ENCODE data around the gene KIAA0513. TPM values are rescaled to one million over a fixed set of nuclear protein-coding genes. Genes with fewer than 3 reads are reported as not detected.

Gene KIAA0513
- total and polyA plus RNA-seq, 2 donors (not counting 3 experiments of a cell fraction or from before 2014, with no cell fraction given), result 1.8 to 4.3 TPM

DNA sequence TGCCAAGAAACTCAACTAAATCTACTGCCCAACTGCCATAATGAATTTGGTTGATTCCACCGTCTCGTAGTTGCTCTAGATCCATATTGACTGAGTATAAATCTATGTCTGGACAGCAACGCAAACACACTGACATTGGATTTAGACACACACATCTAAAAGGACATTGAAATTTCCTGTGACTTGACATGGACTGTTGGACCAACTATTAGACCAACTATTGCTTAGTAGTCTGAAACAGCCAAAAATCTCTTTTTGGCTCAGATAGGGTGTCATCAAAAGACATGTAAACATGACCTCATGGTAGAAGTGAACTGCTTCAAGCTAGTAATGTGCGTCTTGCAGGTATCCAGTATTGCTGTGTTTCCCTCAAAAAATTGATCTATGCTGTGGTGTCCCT lies 31.3 kb downstream of the KIAA0513 start:
- no peaks in the 10 kb centered on the region for H3K36me3 ChIP-seq (ENCODE audit: control insufficient read depth in 2 of 2, extremely low read depth in 1 of 2, insufficient read depth in 2 of 2, low read length in 2 of 2)
- no TSS peak for BruUV-seq (replicated peaks)
- CTCF ChIA-PET, result interaction anchor here (0.9 to 5.9 kb wide), 2 partner anchors 13 to 28 kb away, joined by 3 to 123 read pairs; no protein-coding TSS in a partner anchor
- H3K27ac ChIP-seq (ENCODE audit: insufficient read depth, low read depth, low read length), result no peak overlapping the region
- H3K27me3 ChIP-seq (ENCODE audit: control insufficient read depth in 2 of 2, insufficient read depth in 2 of 2, low read length in 2 of 2), result no peaks in the 10 kb centered on the region
- no peaks in the 10 kb centered on the region for H3K9me1 ChIP-seq (replicated peaks; ENCODE audit: control insufficient read depth, extremely low read depth, insufficient read depth, low read length)
- H3K9me3 ChIP-seq (replicated peaks; ENCODE audit: control insufficient read depth, insufficient read depth, low read length), result no peaks in the 10 kb centered on the region
- POLR2A ChIA-PET, result no interaction called here
- peaks cover 12% of the 10 kb centered on the region for H3K4me1 ChIP-seq (ENCODE audit: control insufficient read depth, extremely low read depth, insufficient read depth, low read length)
- TF ChIP-seq POLR2AphosphoS5 (IDR thresholded peaks at IDR 0.05; ENCODE audit: insufficient read depth, low read depth, low read length), result no peak
- TF ChIP-seq, protein P1, sequence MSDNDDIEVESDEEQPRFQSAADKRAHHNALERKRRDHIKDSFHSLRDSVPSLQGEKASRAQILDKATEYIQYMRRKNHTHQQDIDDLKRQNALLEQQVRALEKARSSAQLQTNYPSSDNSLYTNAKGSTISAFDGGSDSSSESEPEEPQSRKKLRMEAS (IDR thresholded peaks at IDR 0.05; ENCODE audit: insufficient read depth, insufficient read length), result no peak
- TF ChIP-seq EZH2 (IDR thresholded peaks at IDR 0.05; ENCODE audit: borderline replicate concordance, low read depth, low read length, severe bottlenecking), result no peak
- no peak for TF ChIP-seq FOS (IDR thresholded peaks at IDR 0.05; ENCODE audit: borderline replicate concordance, insufficient read depth, low read length)
- TF ChIP-seq MYC (IDR thresholded peaks at IDR 0.05; ENCODE audit: low read depth, low read length), result no peak
- no peak for TF ChIP-seq POLR2A (IDR thresholded peaks at IDR 0.05; ENCODE audit: low read depth, low read length)
- no peak for TF ChIP-seq CTCF (IDR thresholded peaks at IDR 0.05; ENCODE audit: extremely low read depth in 1 of 2, insufficient read depth in 1 of 2, low read depth in 1 of 2, low read length in 2 of 2)
- no peak for TF ChIP-seq JUN (IDR thresholded peaks at IDR 0.05; ENCODE audit: borderline replicate concordance, insufficient read depth, insufficient read length, low read depth)
- TF ChIP-seq GATA2 (IDR thresholded peaks at IDR 0.05; ENCODE audit: insufficient read depth, insufficient read length, low read depth, low read length), result no peak
- no peaks in the 10 kb centered on the region for H4K20me1 ChIP-seq (replicated peaks; ENCODE audit: control insufficient read depth, extremely low read depth, insufficient read depth, low read length)
- intact Hi-C loops (cut with micrococcal nuclease) (no loop called here), dilution Hi-C loops (cut with MboI; ENCODE audit: extremely low pct_ligation_motif_present, low sequenced_read_pairs) (no loop called here)
- H2AFZ ChIP-seq (ENCODE audit: low read depth, low read length), result no peak overlapping the region
- no peak for FAIRE-seq
- H3K4me2 ChIP-seq (ENCODE audit: insufficient read depth, low read length), result no peak overlapping the region
- H3K9ac ChIP-seq (replicated peaks; ENCODE audit: extremely low read depth, insufficient read depth, low read length), result no peak overlapping the region
- no peak overlapping the region for H3K4me3 ChIP-seq (replicated peaks in 1 of 3; ENCODE audit: insufficient read depth in 1 of 3, low read depth in 1 of 3, low read length in 3 of 3)
- H3K79me2 ChIP-seq (ENCODE audit: control insufficient read depth, insufficient read depth, low read length), result no peaks in the 10 kb centered on the region
- no peak for DNase-seq (ENCODE audit: low read depth, low spot score)

Measured in endothelial cell of umbilical vein (primary cell).